NCI-H2227 (cell line): ENCODE data around the gene HTATIP2.
A peak's percentile ranks its signal among the peaks of the same experiment; 100 is the strongest.
"Not testable (repeated sequence)": the region's sequence is repeated elsewhere in the genome, so short reads cannot be mapped to it uniquely, and the experiment has no call there.

Experiments
- DNase-seq: peaks from one replicate; lab custom pipeline; 2025; ENCODE audit not compliant: unreplicated experiment; lab: John Stamatoyannopoulos, UW

HTATIP2 gene

GRCh38 chr11:20369826-20370225 is 6.3 kb downstream of the HTATIP2 start:
- no peak for DNase-seq

GRCh38 chr11:20372081-20372626 is 8.6 kb downstream of the HTATIP2 start:
- no peak for DNase-seq

GRCh38 chr11:20373147-20373546 is 9.6 kb downstream of the HTATIP2 start:
- no peak for DNase-seq

DNA sequence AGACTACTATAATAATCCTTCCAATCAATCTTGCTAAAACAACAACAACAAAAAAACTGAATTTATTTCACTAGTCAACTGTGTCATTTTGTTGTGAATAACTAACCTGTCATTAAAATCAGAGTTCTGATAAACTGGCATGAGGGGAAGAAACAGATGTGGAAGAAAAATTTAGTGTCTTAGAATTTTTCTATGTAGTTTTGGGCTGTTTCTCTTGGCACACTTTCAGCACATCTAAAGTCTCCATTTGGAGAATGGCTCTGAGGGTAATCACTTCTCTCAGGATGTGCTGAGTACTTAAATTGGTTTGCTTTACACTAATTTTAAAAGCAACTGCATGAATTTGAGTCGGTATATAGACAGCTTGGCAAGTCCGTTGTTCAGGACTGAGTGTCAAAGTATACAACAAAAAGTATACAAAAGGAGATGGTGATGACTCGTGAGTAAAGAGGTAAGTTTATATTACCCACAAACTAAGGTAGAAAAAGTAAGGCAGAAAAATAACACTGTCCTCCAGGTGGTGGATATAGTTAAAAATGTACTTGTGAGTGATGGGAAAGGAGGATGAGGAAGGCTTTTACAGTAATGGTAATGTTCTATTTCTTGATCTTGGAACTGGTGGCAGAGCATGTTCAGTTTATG is 10.2 kb downstream of the HTATIP2 start:
- DNase-seq: no peak

DNA sequence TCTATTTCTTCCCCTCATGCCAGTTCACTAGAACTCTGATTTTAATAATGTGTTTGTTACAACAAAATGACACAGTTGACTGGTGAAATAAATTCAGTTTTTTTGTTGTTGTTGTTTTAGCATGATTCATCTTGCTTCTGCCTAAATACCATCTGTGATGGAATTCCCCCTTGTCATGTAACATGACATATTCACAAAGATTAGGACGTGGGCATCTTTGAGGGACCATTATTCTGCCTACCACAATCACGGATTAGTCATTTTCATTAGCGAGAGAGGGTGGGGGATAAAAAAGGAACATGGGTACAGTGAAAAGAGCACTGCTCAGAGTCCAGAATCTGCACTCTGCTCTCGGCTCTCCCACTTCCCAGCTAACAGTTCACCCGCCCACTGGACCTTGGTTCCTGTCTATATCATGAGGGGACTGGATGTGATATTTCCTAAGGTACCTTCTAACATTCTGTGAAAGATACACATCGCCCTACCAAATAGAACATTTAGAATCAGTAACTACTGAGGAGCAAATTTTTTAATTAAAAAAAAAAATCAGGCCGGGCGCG is 11.3 kb downstream of the HTATIP2 start:
- no peak for DNase-seq

DNA sequence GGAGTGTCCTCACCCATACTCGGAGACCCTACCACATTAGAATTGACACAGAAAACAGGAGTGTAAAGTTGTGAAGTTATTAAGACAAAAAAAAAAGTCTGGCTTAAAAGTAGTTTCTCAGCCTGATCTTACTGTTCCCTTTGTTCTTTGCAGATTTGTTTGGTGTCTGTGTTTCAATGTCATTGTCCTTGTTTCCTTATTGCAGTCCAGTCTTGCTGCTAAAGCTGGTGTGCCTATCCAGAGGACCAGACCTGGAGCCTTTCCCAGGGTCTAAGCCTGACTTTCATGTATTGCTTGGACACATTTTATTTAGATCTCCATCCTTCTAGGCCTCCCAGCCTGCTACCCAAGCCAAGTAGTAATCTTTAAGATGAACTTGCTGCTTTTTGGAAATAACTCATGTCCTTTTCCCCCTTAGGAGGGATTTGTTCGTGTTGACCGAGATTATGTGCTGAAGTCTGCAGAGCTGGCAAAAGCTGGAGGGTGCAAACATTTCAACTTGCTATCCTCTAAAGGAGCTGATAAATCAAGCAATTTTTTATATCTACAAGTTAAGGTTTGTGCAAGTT is 12.7 kb downstream of the HTATIP2 start:
- DNase-seq: no peak

GRCh38 chr11:20385996-20386395 is 22.5 kb downstream of the HTATIP2 start:
- DNase-seq: not testable (repeated sequence)

DNA sequence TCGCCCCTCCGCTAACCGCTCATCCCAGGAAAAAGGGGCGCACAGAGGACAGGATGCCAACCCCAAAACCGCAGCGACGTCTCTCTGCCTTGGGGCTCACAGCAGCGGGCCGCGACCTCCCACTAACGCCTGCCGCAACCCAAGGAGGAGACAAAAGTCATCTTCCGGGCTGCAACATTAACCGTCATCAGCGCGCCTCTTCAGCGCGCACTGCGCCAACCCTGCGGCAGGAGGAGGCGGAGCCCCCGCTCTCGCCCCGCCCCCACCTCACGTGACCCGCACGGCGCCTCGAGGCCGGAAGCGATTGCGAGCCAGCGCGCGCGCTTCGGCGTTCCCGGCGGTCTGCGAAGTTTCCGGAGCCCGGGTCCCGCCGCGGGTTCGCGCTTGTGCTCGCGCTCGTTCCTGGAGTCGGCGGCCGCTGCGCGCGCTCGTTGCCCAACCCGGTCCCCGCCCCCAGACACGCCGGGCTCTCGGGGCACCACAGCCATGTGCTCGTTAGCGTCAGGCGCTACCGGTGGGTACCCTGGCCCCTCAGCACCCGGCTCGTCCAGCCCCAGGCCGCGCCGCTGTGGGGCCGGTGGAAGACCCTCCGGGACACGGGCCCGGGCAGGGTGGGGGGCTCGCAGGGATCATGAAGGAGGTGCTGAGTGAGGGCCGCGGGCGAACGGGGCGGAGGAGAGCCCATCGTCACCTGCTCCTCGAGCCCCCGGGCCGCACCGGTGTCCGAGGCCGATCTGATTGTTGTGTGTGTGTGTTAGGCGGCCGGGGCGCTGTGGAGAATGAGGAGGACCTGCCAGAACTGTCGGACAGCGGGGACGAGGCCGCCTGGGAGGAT is 24.0 kb downstream of the HTATIP2 start, which contains the start of gene PRMT3:
PRMT3 (plus strand) TSS at position 456 of the 835 bp plus-strand sequence; CDS start at position 487, 31 bp downstream.
- peak; percentile 98 for DNase-seq

- peak; percentile 8 for DNase-seq
These were observed 24.9 kb downstream of the HTATIP2 start for GRCh38 chr11:20388096-20389055.

GRCh38 chr11:20397281-20397680 is 33.8 kb downstream of the HTATIP2 start:
- DNase-seq: peak; percentile 66

- no peak for DNase-seq
These were observed 36.0 kb downstream of the HTATIP2 start for GRCh38 chr11:20399498-20399897.

DNA sequence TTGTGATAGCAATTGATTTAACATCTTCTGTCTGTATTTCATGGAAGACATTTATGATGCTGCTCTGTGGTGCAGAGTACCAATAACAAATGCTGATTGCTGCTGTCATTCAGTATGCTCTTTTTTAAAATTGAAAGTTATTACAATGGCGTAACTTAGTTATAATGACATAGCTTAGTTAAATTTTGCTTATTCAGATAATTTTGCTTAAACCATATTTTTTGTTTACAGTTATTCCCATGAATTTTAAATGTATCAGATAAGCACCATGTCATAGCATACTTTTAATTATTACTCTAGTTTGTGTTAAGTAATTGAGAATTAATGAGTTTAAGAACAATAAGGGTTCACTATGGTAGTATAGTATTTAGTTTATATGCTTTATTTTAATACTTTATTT is 39.5 kb downstream of the HTATIP2 start:
- no peak for DNase-seq

GRCh38 chr11:20406484-20406883 is 43.0 kb downstream of the HTATIP2 start:
- DNase-seq: no peak

- DNase-seq: no peak
These were observed 43.8 kb downstream of the HTATIP2 start for GRCh38 chr11:20407344-20407743.

DNA sequence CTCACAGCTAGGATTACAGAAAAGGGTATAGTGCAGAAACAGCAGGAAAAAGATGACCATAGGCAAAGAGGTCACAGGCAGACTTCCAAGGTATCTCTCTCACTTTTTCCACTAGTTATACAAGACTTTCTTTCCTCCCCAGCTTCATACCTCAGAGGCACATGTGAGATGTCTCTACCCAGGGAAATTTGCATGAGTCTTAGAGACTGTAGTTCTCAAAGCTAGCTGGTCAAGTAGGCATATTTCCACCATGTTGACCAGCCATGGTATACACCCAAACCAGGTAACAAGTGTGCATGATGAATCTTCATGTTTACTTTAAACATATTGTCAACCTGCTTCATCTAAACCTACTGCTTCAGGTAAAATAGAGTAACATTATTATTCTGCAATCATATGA is 51.9 kb downstream of the HTATIP2 start:
- no peak for DNase-seq

GRCh38 chr11:20417771-20418170 is 54.3 kb downstream of the HTATIP2 start:
- DNase-seq: no peak

DNA sequence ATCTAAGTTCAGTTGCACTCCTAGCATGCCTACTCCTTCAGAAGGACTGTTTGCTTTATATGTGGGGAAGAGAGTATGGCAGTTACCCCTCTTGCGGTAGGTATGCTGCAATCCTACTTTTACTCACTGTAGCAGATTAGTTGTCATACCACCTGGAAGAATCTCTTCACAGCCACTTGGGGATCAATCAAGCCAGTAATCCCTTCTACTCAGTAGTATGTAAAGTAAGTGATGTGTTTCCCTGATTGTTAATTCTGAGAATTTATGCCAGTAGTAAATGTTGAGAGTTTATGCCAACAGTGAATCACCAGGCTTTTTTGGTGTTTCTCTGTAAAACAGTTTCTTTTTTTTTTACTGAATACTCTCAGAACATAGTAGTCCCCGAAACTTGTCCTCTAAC is 58.4 kb downstream of the HTATIP2 start:
- DNase-seq: no peak

- no peak for DNase-seq
These were observed 65.7 kb downstream of the HTATIP2 start for GRCh38 chr11:20429216-20429615.
